GM21723 (cell line): ENCODE results near the gene PDE1C.

Source experiments
- ATAC-seq: cut with Tn5 transposase; IDR thresholded peaks from one replicate; pipeline ENCODE4 v1.9.1; 2021; ENCODE audit warnings: mild to moderate bottlenecking, moderate library complexity; ENCODE audit not compliant: unreplicated experiment

Gene PDE1C

DNA sequence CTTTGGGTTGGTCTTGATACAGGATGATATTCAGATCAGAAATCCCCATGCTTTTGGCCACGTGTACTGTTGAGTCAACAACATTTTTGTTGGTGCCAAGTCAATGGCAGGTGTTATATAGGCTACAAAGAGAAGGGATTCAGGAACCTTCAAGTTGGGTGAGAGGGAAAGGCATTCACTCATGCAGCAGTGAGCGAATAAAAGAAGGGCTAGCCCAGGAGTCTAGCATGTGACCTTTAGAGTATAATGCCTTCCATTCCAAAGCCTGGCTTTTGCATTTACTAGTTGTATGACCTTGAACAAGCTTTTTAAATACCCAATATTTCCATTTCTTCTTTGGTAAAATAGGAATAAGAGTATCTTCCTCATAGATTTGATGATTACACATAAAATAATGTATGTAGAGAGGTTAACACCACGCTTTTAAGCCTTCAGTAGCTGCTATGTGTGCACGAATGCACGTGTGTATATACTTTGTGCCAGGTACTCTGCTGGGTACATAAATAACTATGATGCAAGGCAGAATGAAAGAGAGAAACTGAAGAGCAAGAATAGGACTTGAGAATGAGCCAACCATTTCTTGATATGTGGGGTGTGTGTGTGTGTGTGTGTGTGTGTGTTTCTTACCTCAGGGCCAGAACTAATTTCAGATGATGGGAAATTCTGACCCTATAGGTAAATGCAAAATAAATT is 163.6 kb downstream of the PDE1C start:
- no peak for ATAC-seq

DNA sequence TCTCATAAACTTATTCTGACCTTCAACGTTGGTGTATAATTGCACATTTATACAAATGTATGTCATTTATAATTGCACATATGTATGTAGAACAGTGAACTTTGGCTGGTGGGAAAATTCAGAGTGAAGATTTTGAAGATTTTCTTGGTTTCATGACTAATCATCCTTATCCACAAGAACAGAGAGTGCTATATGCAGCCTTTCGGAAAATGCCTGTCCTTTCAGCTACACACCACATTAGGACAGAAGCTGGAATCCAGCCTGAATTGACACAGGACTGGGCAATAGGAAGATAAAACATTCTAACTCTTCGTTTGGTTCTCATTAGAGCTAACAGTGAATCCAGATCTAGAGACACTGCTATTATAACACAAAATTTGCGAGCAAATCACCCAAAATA is 166.2 kb downstream of the PDE1C start:
- no peak for ATAC-seq

DNA sequence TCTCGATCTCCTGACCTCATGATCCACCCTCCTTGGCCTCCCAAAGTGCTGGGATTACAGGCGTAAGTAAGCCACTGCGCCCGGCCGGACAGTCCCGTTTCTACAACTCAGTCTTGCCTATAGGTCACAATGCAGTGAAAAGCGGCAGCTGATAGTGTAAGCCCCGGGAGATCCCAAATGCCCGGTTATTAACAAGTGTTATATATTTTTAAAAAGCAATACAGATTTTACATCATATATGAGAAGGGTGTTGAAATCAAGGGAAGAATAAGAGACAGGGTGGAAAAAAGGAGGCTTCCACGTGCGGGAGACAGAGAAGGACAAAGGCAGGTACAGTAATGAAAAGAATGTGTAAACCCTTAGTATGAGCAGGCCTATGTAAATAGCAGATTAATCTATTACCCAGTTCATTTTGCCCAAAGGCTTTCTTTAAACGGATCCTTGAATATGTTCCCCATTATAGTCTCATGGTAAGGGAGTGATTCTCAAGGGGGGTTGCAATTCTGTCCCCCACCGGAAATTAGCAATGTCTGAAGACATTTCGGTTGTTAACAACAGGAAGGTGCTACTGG is 170.8 kb downstream of the PDE1C start:
- ATAC-seq: no peak

DNA sequence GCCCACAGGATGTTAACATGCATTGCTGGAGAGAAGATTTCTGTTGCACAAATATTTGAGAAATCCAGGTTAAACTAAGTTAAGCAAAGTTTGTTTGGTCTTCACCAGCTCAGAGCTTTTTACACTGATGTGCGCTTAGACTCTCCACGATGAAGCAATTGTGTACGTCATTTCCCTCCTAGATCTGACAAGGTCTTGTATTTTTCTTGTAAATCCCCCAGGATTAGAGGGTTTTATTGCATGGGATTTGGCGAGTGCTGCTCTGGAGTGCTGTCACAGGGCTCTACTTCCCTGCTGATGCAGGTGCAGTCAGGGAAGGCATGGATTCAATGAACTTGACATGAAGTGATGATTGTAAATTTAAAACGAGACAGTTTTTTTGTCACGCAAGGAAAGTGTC is 173.3 kb downstream of the PDE1C start:
- no peak for ATAC-seq

DNA sequence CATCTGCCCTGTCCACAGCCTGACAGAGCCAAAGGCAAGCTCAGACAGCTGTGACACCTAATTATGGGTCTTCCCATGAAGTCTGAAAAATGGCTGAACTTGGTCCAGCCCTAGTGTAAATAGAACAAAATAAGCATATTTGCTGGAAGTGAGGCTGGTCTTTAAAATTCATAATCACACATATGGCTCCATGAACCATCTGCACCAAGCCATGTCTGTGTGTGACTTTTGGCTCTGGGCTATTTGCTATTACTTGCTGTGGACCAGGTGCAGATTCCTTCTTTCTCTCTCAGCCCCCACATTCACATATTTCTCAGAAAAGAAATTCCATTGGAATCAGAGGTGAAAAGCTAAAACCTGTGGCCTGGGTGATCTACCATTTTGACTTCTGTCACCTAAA is 175.9 kb downstream of the PDE1C start:
- no peak for ATAC-seq

DNA sequence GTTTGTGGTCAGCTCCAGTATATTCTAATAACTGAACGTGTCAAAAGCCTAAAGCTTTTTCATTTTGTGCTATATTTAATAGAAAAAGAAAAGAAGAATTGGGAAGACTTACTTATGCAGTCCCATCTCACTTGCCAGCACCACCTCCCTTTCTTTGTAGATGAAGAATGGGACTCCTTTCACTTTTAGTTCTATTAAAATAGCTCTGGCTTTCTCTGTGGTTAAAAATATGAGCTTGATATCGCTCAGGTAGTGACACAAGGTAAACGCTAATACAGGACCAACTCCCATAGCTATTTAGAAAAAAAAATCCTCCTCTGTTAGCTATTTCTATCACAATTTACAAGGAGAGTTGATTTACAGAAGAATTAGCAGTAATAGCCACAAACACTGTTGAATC is 176.8 kb downstream of the PDE1C start:
- ATAC-seq: no peak

DNA sequence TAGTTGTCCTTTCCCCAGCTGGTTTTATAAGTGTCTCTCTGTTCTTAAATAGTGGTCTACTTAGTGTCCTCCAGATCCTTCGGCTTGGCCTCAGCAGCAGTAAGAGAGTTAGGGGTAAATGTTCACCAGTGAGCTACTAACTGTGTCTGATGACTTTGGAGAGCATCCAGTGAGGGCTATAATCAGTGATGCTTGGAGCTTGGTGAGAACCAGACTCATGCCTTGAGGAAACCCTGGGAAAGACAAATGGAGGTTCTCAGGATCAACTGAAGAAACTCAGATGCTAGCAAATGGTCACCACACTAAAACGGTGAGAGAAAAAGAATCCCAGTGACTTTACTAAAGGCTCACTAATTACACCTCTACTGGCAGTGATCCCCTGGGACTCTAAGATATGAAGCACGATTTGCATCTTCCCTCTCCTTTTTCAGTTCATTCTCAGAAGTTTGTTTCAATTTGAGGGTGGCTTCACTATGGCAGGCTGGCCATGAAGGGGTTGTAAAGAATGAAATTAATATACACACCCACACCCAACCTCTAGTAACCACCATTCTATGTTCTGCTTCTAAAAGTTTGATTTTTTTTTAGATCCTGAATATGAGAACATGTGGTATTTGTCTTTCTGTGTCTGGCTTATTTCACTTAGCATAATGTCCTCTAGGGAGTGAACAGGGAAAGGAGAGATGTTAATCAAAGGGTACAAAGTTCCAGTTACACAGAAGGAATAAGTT is 177.9 kb downstream of the PDE1C start:
- ATAC-seq: peak; percentile 90

DNA sequence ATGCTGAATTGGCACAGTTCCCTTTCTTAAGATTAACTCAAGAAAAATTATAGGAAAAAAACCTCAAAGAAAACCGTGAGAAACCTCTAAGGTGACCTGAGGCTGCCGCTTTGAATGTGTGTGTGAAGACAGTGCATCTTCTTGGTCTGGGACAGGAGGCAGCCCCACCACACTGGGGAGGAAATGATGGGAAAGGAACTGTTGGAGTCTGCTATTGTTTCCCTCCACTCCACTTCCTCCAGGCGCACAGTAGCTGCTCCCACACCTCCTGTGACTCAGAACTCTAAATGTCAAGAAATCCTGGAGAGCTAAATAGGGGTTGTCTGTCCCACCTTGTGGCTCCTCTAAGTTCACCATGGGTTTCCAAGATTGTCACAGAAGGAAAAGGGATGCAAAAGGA is 179.4 kb downstream of the PDE1C start:
- no peak for ATAC-seq

DNA sequence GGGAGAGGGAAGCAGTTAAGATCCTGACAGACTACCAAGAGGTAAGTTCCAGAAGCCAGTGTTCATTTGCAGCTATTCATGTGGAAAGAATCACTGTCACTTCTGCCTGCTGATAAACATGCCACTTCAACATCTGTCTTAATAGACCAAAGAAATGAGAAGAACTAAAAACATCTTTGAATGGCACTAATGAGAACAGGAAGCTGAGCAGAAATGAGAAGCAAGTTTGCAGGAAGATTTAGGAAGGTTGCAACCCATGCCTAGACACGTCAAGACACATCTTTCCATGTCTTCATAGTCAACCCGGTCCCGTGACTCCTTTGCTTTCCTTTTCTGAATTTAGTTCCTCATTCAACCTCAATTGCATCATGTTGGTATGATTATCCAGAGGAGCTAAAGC is 180.0 kb downstream of the PDE1C start:
- ATAC-seq: no peak

DNA sequence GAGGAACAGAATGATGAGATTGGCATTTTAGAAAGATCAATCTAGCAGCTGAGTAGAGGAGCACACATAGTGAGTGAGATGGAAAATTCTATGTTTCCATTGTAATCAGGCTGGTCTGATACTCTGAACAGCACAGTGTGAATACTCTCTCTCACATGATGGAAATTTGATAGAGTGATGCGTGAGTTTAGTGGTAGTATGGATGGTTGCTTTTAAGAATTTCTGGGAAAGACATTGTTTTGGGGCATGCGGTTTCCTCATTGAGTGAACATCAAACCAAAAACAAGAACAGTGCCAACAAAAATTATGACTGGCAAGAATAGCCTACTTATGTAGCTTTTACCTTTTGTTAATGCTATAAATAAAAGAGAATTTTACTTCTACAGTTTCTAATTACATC is 183.2 kb downstream of the PDE1C start:
- ATAC-seq: no peak

DNA sequence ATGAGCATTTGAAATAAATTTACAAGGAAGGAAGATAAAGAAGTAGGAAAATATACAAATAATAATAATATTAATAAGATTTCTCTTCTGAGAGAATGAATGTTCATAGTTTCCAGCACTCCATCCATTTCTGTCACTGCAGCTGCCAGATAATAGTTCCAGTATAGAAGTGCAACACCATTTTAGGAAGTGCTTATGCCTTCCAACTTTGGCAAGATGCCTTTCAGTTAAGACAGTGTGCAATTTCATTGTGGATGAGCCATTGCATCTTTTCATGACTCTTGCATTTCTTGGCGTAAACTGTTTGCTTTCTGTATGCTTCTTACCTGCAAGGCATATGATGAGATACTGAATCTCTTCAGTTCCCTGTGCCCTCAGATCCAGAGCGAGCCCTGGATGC is 185.0 kb downstream of the PDE1C start:
- no peak for ATAC-seq

DNA sequence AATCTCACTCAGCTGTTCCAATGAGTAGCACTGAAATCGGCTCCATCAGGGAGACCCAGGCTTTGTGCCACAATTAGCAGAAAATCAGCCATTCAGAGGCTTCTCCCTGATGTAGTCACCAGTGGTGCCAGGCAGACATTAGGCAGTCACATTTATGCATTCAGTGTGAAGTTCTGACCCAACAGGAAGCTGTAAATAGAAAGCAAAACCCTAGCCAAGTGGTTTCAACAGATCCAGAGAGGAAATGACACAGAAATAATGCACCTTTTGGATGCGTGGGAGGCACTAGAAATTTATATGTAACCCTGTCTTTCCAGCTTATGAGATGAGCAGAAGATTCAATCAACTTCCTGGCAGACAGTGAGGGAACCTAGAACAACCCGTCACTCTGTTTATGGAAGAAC is 186.4 kb downstream of the PDE1C start:
- peak; percentile 74 for ATAC-seq

DNA sequence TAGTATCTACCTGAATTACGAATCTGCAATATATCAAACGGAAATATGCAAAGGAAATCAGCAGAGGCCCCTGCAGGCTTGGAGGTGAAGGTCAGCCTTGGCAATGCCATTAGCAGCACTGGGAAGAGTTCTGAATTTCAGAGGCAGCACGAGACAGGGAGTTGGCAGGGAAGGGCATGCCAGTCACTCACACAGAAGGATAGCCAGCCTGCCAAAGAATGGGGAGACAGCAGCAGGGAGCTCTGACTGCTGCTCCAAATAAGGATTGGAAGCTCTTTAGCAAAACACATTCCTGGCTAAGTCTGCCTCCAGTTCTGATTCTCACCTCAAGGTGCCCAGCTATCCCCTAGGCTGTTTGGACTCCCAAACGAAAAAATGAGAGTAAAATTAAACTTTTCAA is 188.0 kb downstream of the PDE1C start:
- no peak for ATAC-seq

DNA sequence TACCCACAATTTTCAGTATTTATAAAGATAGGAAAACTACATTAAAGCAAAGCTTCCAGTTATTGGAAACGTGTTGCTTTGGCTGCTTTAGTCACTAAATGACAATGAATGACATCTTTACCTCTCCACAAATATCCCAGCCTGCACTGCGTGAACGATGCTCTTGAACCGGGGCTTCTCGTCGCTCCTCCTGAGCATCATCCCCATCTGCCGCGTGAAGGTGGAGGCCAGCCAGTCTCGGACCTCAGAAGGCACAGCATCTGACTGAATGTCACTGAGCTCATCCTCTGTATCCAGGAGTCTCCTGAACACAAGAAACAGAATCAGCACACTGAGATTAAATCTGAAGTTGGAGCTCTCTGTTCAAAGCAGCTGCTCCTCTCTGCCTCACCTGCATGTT is 191.3 kb downstream of the PDE1C start:
- no peak for ATAC-seq

DNA sequence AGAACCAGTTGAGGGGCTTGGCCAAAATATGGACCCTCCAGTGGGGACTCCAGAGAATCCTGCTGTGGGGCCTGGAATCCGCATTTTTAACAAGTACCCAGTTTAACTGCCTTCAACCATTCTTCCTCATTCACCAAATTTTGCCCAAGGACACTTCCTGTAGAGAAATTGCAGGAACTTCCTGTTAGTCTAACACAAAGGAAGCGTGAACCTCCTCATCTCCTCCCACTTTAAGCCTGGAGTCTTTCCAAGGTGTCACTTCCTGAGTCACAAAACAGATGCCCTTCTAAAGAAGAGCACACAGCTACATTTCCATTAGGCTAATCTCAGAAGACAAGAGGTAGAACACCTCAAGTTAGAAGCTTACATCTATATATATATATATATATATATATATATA is 194.8 kb downstream of the PDE1C start:
- ATAC-seq: no peak

DNA sequence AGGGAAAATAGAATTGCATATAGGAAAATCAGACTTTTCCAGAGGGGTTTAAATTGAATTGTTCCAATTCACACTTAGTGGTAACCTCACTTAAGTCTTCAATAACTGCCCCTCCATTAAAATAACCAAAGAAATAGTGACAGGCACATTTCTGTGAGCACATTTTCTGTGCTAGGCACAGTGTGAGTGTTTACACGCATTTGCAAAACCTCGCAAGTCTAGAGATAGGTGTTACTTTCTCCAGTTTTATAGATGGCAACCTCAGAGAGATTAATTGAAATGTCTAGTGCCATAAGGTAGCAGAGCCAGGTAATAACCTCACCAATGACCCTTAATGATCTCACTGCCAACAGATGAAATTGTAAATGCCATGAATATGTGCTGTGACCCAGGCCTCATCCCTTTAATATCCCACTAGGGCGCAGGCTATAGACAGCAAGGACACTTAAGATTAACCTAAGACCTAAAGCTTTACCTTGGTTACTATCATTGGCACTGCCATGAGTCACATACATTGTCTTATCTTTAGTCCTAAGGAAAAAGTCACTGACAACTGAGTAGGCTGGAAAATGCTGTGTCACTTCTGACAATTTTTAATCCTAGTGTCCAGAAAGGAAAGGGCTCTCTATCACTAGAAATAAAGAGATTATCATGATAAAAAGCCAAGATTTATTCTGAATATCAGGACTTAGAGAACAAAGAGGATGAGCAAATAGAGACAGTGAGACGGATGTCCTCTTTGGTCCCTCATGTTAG is 195.4 kb downstream of the PDE1C start:
- no peak for ATAC-seq

DNA sequence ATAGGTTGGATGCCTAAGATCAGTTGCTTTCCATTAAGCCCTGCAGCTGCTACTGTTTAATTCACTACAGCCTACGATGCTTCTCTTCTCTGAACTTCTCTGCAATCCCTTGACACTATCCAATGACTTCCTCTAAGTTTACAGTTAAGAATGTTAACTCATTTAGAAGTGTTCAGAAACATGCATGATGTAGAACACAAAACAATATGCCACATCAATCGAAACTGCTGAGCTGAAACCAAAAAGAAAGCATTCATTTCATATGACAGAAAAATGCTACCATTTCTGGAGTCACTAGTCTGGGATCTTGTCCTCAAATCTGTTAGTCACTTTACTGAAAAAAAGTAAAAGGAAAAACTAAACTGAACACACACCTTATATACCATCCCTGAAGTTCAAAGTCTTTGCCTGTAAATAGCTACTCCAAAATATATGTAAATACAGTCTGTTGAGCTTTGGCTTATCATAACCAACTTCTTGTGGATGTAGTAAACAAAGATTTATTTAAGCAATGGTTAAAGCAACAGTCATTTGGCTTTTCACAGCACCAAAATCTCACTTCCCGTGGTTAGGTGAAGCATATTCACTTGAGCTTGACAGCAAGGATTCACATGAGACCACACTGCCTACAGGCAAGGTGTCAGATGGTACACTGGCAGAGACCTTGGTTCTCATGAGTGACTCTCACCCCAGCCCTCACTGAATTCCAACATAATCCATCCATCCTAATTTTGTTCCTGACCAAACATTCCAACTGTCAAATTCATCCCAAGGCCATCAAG is 196.2 kb downstream of the PDE1C start:
- peak; percentile 89 for ATAC-seq

DNA sequence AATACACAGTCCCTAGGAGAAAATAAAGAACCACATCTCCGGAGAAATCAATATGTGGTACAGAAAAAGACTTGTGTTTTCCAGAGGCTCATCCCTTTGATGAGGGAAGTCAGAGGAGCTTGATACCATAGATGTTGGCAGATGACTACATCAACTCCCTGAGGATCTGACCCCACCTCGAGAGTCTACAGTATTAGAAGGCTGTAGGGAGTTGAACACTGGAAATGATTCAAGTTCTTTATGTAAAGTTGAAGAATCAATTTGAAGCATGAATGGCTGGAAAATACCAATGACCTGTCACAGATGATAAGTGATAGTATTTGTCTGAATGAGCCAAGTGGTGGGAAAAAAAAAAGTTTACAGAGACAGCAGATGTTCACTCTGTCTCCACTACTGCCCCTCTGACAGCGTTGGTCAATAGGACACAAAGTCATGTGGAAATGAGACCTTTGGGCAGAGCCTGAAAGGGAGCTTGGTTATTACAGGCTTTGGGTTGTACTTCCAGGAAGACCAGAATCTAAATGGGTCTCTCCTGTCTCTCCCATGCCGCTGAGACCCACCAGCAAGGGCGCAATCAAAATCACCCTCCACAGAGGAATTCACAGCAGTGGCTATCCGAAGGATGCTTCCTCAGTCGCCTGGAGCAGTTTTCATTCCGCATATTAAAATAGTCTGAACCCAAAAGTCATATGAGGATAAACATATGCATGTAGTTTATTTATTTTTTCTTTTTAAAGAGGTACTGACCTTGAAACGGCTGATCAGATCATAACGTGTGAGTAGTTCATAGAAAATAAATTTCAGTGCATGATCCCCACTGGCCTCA is 197.4 kb downstream of the PDE1C start:
- no peak for ATAC-seq

DNA sequence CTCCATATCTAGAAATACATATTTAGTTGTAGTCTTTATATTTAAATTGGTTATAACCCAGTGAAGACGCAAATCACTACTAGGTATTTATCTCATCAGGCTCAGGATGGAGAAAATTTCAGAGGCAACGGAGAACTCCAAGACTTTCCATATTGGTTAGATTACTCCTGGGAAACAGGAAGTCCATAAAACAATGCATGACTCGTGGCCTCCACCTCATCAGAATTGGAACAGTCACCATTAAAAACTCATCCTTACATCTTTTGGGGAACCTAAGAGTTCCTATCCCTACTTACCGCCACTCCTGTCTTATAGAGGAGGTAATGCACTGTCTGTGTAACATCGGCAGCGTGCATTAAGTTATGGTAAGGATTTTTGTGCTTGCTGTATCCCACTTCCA is 205.6 kb downstream of the PDE1C start:
- ATAC-seq: no peak

DNA sequence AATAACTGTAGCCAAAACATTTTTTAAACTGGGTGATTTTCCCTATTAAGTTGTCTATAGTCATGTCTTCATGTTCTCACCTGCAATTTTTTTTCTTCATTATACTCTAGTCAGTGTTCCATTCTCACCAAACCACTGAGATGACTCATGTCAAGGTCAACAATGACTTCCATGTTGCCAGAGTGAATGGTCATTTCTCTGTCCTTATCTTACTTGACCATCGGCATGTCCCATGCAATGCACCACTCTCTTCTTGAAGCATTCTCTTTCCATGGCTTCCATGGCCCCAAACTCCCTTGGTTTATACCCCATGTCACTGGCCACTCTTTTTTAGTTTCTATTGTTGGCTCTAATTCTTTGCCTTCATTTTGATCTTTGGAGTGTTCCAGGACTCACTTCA is 209.3 kb downstream of the PDE1C start:
- no peak for ATAC-seq
